SK-N-MC (cell line): ENCODE data around the gene C2orf69.

Experiments
- EZH2 ChIP-seq: fragments of 200-600 bp; sonication (generic); IDR thresholded peaks from one replicate; pipeline ENCODE4 v1.6.1; 2017; ENCODE audit warnings: antibody characterized with exemption
- FOXP2 ChIP-seq: optimal IDR thresholded peaks from 2 replicates; pipeline ENCODE3; 2011; ENCODE audit warnings: mild to moderate bottlenecking, moderate library complexity; ENCODE audit not compliant: insufficient read depth; ENCODE audit errors: extremely low read length, control extremely low read depth

- no peak for TF ChIP-seq EZH2
- no peak for TF ChIP-seq FOXP2
Observed at GRCh38 chr2:199865905-199866304, 45.2 kb upstream of the C2orf69 start.
